NCI-H1694 (cell line): Measurements from ENCODE around the gene POMGNT1.
A peak's percentile ranks its signal among the peaks of the same experiment; 100 is the strongest.
"Not testable (repeated sequence)": the region's sequence is repeated elsewhere in the genome, so short reads cannot be mapped to it uniquely, and the experiment has no call there.

Experiments
- DNase-seq: peaks from one replicate; lab custom pipeline; 2025; lab: John Stamatoyannopoulos, UW

POMGNT1 gene

DNA sequence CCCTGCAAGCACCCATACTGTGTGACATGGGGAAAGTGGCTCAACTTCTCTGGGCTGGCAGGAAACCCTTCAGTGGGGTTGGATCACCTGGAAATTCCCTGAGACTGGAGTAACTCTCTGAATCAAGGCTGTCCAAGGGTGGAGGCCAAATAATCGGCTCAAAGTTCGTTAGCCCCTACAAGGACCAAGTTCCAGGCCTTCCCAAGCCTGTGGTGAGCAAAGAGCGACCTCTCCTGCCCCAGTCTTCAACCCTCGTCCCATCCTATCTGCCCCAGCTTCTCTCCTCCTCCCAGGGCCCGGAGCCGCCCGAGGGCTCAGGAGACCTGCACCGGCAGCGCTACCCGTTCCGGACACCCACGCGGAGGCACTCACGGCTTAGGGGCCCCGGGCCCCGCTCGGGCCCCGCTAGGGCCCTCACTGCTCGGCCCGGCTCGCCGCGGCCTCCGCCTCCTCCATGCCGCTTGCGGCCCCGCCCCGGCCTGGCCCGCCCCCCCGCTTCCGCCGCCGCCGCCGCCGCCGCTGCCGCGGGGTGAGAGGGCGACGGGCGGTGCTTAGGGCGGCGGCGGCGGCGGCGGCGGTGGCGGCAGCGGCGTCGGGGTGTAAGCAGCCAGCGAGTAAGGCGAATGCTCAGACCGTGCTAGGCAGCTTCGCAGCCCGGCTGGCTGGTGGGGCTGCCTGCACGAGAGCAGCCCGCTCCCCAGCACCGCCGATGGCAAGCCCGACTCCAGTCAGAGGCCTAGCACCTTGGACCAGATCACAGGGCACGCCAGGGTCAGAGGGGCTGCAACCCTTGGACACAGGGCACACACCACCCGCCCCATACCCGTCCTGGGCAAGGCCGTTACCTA, at the start of gene POMGNT1:
Gene POMGNT1 (minus strand): TSS at position 471 of the 848 bp plus-strand sequence. CDS start 613 bp downstream, outside the sequence.
- DNase-seq: no peak

DNA sequence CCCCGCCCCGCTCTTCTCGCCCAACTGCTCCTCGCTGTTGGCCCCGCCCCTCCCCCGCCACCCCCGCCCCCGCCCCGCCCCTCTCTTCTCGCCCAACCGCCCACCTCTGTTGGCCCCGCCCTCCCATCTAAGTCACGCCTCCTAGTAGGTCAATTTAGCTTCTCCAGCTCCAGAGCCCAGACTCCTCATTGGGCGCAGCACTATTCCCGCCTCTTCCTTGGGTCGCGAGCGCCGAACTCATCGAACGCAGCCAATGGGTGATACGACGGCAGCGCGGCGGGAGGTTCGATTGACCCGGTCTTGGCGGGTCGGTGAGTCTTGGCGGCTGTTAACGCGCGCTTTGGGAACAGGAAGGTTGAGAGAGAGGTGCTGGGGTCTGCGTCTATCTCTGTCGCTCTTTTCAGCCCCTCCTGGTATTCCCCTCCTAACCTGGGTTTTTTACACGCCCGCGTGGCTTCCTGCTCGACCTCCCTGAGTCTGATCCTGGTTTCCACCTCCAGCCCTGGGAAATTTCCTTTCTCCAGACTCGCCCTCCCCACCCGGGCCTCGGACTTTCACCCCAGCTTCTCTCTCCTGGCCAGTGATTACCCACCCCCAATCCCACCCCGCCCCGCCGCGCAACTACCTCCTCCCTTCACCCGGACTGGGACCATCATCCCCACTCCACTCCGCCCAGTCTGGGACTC, 49.3 kb upstream of the POMGNT1 start, which contains the start of gene RAD54L:
Gene RAD54L (plus strand): TSS at position 328 of the 686 bp plus-strand sequence. CDS start 643 bp downstream, outside the sequence.
- DNase-seq: peak; percentile 98

DNA sequence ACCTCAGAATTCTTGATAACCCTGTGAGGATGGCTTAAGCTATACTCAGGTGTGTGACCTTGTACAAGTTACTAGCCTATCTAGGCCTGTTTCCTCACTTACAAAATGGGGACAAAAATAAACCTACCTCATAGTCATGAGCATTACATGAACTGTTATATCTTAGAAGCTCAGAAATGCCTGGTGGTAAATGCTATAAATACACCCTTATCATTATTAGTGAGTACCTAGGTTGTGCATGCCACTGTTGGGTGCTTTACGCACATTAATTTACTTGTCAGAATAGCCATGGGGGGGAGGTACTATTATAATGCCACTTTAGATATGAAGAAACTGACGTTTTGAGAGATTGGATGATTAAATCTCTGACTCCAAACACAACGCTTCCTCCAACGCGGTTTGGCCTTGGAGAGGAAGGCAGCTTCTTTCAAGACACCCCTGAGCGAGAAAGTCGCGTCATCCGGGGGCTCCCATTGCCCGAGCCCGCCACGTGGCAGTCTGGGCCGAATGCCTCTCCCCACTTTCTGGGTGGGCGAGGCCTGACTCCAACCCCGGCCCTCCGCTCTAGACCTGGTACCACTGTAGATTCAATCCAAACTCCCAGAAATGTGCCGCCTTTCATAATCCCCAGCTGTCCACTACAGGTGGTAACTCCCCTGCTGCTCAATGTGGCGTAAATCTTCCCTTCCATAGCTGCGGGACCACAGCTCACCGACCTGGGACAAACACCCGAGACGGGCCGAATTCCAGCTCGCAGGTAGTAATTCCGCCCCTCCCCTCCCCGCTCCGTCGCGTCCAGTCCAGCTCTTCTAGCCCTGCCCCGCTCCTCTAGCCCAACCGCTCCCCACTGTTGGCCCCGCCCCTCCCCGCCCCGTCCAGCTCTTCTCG, 48.6 kb upstream of the POMGNT1 start:
- no peak for DNase-seq

DNA sequence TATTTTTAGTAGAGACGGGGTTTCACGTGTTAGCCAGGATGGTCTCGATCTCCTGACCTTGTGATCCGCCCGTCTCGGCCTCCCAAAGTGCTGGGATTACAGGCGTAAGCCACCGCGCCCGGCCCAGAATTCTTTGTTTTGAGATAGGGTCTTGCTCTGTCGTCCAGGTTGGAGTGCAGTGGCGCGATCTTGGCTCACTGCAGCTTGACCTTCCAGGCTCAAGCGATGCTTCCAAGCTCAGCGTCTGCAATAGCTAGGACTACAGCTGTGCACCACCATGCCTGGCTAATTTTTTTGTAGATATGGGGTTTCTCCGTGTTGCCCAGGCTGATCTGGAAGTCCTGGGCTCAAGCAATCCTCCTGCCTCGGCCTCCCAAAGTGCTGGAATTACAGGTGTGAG, 47.9 kb upstream of the POMGNT1 start:
- not testable (repeated sequence) for DNase-seq

DNA sequence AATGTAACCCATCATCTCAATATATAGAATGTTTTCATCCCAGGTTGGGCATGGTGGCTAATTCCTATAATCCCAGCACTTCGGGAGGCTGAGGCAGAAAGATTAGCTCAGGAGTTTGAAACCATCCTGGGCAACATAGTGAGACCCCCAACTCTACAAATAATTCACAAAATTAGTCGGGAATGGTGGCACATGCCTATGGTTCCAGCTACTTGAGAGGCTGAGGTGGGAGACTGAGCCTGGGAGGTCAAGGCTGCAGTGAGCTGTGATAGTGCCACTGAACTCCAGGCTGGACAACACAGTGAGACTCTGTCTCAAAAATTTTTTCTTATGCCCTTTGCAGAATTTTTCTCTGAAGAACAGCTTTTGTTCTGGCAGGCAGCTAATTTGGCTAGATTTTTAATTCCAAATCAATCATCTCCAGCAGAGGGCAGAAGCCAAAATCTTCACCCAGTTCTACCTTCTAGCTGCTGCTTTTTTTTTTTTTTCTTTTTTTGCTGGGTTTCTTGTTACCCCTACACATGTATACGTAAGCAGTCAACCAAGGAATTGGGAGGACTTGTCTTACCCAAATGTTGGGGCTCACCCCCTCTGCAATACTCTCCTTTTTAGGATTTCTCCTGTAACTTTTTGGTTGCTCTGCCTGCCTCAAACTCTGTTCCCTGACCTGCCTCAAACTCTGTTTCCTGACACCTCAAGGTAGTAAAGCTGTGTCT, 46.6 kb upstream of the POMGNT1 start:
- DNase-seq: peak; percentile 58

DNA sequence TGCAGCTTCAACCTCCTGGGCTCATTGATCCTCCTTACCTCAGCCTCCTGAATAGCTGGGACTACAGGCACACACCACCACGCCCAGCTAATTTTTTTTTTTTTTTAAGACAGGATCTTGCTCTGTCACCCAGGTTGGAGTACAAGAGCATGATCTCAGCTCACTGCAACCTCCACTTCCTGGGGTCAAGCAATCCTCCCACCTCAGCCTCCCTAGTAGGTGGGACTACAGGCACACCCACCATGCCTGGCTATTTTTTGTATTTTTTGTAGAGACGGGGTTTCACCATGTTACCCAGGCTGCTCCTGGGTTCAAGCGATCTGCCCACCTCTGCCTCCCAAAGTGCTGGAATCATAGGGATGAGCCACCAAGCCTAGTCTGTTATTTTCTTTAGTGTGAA, 45.6 kb upstream of the POMGNT1 start:
- DNase-seq: not testable (repeated sequence)

DNA sequence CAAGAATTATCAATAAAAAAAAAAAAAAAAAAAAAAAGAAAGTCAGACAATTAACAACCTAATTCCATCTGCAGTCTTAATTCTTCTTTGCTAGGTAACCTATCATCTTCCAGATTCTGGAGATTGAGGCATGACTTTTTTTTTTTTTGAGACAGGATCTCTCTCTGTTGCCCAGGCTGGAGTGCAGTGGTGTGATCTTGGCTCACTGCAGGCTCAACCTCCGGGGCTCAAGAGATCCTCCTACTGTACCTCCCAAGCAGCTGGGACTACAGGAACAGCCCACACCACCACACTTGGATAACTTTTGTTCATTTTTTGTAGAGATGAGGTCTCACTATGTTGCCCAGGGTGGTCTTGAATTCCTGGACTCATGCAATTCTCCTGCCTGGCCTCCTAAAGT, 44.7 kb upstream of the POMGNT1 start:
- no peak for DNase-seq

DNA sequence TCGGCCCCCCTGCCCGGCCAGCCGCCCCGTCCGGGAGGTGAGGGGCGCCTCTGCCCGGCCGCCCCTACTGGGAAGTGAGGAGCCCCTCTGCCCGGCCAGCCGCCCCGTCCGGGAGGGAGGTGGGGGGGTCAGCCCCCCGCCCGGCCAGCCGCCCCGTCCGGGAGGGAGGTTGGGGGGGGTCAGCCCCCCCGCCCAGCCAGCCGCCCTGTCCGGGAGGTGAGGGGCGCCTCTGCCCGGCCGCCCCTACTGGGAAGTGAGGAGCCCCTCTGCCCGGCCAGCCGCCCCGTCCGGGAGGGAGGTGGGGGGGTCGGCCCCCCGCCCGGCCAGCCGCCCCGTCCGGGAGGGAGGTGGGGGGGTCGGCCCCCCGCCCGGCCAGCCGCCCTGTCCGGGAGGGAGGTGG, 43.5 kb upstream of the POMGNT1 start:
- DNase-seq: not testable (repeated sequence)

DNA sequence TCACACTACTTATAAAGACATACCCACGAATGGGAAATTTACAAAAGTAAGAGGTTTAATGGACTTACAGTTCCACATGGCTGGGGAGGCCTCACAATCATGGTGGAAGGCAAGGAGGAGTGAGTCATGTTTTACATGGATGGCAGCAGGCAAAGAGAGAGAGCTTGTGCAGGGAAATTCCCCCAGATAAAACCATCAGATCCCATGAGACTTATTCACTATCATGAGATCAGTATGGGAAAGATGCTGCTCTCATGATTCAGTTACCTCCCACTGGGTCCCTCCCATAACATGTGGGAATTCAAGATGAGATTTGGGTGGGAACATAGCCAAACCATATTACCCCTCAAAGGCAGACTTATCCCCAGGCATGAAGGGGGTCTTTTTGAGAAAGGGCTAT, 40.6 kb upstream of the POMGNT1 start:
- not testable (repeated sequence) for DNase-seq

DNA sequence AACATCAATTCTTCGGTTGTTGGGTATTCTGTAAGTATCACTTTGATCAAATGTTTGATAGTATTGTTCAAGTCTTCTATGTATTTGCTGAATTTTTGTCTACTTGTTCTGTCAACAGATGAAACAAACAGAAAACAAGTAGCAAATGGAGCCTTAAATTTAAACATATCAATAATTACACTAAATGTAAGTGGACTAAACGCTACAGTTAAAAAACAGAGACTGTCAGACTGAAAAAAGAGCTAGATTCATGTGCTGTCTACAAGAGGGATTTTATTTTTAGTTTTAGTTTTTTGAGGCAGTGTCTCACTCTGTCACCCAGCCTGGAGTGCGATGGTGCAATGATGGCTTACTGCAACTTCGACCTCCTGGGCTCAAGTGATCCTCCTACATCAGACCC, 38.6 kb upstream of the POMGNT1 start:
- no peak for DNase-seq

DNA sequence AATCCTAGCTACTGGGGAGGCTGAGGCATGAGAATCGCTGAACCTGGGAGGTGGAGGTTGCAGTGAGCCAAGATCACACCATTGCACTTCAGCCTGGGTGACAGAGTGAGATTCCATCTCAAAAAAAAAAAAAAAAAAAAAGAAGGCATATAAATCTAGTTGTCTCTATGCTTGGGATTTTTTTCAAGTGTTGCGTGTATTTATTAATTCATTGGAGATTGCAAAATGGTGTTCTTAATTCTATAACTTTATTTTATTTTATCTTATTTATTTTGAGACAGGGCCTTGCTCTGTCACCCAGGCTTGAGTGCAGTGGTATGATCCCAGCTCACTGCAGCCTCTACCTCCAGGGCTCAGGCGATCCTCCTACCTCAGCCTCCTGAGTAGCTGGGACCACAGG, 33.0 kb upstream of the POMGNT1 start:
- not testable (repeated sequence) for DNase-seq

DNA sequence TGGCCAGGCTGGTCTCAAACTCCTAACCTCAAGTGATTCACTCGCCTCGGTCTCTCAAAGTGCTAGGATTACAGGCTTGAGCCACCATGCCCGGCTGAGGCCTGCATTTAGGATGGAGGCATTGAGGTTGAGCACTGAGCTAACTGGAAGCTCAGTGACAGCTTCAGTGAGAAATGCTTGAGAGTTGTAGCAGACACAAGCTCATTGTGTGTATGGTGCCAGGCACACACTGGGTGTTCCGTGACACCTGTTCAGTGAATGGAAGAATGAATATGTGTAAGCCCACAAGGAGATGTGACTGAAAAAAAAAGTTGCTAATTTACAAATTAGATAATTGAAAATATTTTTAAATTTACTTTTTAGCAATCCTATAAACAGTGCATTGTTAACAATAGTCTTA, 26.7 kb upstream of the POMGNT1 start:
- DNase-seq: no peak

DNA sequence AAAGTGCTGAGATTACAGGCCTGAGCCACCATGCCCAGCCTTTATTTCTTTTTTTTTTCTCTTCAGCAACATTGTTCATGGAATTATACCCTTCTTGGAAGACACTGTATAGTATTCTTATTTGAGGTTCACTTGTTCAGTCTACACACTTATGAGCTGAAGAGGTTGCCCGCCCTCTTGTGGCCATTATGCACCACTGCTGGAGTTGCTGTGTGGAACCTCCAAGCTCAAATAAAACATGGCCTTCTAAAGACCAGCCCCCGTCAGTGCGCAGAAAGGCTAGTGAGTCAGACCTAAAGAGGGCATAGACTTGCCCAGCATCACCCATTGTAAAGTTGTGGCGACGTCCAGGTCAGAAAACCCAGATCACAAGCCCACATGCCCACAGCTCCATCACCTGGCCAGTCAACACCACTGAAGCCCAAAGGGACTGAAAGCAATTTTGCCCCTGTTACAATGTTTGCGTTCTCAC, 25.3 kb upstream of the POMGNT1 start:
- peak; percentile 75 for DNase-seq

DNA sequence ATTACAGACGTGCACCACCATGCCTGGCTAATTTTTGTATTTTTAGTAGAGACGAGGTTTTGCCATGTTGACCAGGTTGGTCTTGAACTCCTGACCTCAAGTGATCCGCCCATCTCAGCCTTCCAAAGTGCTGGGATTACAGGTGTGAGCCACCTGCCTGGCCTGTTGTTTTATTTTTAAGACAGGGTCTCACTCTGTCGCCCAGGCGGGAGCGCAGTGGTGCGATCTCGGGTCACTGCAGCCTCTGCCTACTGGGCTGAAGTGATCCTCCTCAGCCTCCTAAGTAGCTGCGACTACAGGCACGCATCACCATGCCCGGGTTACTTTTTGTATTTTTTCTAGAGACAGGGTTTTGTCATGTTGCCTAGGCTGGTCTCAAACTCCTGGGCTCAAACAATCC, 24.8 kb upstream of the POMGNT1 start:
- DNase-seq: not testable (repeated sequence)

DNA sequence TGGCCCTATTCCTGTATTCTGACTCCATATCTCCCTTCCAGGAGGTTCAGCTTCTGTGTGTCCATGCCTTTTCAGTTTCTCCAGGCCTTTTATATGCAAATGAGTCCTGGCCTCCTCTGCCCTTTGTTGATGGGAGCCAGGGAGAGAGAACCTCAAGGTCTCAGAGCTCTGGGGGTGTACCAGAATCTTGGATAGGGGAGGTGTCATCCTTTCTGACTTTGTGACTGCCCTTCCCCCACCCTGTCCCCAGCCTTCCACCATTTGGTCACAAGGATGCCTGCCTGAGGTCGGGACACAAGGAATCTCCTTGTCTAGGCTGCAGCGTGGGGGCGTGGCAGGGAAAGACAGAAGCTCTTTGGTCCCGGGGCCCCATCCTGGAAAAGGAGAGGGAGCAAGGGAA, 23.5 kb upstream of the POMGNT1 start:
- no peak for DNase-seq

DNA sequence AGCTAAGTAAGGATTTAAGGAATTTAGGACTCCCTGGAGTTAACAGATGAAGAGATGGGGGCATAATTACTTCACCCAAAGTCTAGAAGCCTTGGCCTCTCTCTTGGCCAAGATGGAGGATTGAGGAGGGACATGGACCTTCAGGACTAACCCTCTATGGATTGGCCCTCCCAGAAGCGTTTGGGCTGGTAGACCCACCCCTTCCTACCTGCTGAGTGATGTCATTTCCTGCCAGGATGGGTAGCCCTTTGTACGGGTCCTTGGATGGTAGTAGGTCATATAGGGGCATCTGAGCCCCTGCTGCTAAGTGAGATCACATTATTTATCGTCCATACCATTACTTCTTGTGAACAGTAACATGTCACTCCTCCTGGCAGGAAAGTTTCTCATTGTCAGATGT, 22.6 kb upstream of the POMGNT1 start:
- DNase-seq: no peak

DNA sequence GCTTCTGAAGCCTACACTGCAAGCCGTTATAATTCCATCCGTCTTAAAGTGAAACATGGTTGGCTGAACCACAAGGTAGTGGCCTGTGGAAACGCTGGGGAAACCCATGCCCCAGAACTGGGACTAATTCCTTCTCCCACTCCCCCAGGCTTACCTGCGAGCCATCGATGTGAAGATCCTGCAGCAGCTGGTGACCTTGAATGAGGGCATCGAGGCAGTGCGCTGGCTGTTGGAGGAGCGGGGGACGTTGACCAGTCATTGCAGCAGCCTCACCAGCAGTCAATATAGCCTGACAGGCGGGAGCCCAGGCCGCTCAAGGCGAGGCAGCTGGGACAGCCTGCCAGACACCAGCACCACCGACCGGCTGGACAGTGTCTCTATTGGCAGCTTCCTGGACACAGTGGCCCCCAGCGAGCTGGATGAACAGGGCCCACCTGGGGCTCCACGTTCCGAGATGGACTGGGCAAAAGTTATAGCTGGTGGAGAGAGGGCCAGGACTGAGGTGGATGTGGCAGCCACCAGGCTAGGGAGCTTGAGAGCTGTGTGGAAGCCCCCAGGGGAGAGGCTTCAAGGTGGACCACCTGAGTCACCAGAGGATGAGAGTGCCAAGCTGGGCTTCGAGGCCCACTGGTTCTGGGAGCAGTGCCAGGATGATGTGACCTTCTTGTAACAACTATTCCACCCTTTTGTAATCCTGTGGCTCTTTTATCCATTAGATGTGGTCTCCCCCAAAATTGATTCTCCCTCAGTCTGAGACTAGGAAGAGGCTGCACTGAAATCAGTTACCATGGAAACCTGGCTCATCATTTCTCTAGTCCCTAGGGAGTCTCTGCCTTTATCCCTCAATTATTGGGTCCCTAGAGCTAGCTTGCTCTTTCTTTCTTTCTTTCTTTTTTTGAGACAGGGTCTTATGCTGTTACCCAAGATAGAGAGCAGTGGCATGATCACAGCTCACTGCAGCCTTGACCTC, 21.6 kb upstream of the POMGNT1 start:
- peak; percentile 9 for DNase-seq

DNA sequence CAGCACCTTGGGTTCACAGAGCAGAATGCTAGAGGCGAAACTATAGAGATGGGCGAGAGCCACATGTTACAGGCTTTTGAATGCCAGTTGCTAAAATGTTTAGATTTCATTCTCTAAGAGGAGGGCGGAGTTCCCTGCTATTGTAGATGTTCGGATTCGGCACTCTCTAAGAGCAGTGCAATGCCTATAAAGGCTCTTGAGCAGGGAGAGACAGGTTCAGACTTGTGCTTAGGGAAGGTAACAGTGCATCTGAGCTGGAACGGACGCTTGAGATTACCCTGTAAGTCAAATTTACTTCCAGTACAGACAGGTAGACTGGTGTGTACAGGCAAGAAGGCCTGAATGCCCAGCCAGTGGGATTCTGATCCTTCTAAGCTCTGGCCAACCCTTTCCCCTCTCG, 20.2 kb upstream of the POMGNT1 start:
- DNase-seq: no peak

DNA sequence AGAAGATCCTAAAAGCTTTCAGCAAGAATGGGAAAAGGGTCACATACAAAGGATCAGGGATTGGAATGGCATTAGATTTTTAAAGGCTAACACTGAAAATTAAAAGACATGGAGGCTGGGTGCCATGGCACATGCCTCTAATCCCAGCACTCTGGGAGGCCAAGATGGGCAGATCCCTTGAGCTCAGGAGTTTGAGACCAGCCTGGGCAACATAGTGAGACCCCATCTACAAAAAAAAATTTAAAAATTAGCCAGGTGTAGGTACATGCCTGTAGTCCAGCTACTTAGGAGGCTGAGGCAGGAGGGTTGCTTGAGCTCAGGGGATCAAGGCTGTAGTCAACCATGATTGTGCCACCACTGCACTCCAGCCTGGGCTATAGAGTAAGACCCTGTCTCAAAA, 17.3 kb upstream of the POMGNT1 start:
- DNase-seq: no peak

DNA sequence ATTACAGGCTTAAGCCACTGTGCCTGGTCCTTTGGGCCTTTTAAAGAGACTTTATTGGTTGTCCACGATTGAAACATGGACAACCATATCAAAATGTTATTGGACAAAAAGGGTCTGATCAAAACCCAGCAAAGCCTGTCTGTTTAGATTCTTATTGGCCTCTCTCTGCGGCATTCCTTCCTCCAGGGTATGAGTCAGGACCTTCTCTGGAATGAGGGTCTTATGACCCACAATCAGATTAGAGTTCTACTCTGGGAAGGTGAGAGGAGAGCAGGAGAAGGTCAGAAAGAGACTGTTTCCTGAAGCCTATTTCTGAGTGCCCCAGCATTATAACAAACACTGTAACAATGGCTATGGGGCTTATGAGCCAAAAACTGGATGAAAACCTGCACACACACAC, 12.8 kb upstream of the POMGNT1 start:
- no peak for DNase-seq
